Stomach (tissue), 4 donors: ENCODE results near the gene CDK19.
A peak's percentile ranks its signal among the peaks of the same experiment; 100 is the strongest.

Source experiments
- EP300 ChIP-seq: sonication (generic); formaldehyde crosslinking; IDR thresholded peaks from one replicate; pipeline ENCODE4 v1.6.1; 2017; ENCODE audit warnings: antibody characterized with exemption
- POLR2A ChIP-seq, 4 donors: fragments of 450-650 bp; IDR thresholded peaks; one replicate each; pipeline ENCODE4 v1.6.1; 2016; ENCODE audit warnings: antibody characterized with exemption in 4 of 4, control low read depth in 2 of 4, mild to moderate bottlenecking in 1 of 4, moderate library complexity in 1 of 4
- POLR2AphosphoS5 ChIP-seq, 3 donors: sonication (generic); formaldehyde crosslinking; IDR thresholded peaks; one replicate each; pipeline ENCODE4 v1.6.1; 2016; ENCODE audit warnings: antibody characterized with exemption in 3 of 3
- TF ChIP-seq, protein P1 (sequence below), 7 experiments: fragments of 450-650 bp in 4 of 7; fragments of 200-600 bp in 3 of 7; sonication (generic) in 3 of 7; IDR thresholded peaks; one replicate each; pipeline ENCODE4 v1.5.1; 2016 to 2019; ENCODE audit warnings: antibody characterized with exemption in 7 of 7, control low read depth in 2 of 7, mild to moderate bottlenecking in 1 of 7

DNA sequence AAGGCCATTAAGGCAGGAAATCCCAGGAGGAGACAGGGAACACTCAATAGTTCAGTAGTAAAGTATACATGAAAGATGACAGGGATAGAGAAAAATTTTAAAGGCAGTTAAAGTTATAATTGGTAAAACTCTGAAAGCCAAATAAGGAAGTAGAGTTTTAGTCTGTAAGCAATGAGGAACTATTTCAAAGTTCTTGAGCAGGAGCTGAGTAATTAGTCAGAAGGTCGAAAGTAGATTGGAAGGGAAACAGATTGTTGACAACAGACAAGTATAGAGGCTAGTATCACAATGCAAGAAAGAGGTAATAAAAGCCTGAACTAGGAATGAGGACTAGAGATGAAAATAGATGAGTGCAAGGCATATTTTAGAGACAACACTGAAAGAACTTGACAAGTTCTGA lies 150.3 kb downstream of the CDK19 start:
- TF ChIP-seq EP300 (no peak), POLR2A (IDR thresholded peaks at IDR 0.05) (no peak), POLR2AphosphoS5 (IDR thresholded peaks at IDR 0.05) (peak in 1 of 3 donors; percentile 11)
- TF ChIP-seq, protein P1, sequence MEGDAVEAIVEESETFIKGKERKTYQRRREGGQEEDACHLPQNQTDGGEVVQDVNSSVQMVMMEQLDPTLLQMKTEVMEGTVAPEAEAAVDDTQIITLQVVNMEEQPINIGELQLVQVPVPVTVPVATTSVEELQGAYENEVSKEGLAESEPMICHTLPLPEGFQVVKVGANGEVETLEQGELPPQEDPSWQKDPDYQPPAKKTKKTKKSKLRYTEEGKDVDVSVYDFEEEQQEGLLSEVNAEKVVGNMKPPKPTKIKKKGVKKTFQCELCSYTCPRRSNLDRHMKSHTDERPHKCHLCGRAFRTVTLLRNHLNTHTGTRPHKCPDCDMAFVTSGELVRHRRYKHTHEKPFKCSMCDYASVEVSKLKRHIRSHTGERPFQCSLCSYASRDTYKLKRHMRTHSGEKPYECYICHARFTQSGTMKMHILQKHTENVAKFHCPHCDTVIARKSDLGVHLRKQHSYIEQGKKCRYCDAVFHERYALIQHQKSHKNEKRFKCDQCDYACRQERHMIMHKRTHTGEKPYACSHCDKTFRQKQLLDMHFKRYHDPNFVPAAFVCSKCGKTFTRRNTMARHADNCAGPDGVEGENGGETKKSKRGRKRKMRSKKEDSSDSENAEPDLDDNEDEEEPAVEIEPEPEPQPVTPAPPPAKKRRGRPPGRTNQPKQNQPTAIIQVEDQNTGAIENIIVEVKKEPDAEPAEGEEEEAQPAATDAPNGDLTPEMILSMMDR (IDR thresholded peaks at IDR 0.05), result no peak
